VCaP (cell line): Measurements from ENCODE around the gene AMN.
"Not testable (repeated sequence)": the region's sequence is repeated elsewhere in the genome, so short reads cannot be mapped to it uniquely, and the experiment has no call there.

Source experiments
- H3K27ac ChIP-seq: fragments of 450-650 bp; 2 replicates; pipeline ENCODE4 v1.5.1; 2017
- CTCF ChIP-seq: fragments of 450-650 bp; conservative IDR thresholded peaks from 2 replicates; pipeline ENCODE4 v1.5.1; 2017; ENCODE audit warnings: mild to moderate bottlenecking, moderate library complexity

Gene AMN

GRCh38 chr14:102923201-102923924, 900 bp downstream of the AMN start:
- no peak overlapping the region for H3K27ac ChIP-seq
- TF ChIP-seq CTCF = no peak

GRCh38 chr14:102923925-102924486, 1.5 kb downstream of the AMN start:
- no peak overlapping the region for H3K27ac ChIP-seq
- no peak for TF ChIP-seq CTCF

GRCh38 chr14:102924632-102925588, 2.4 kb downstream of the AMN start:
- no peak for TF ChIP-seq CTCF
- no peak overlapping the region for H3K27ac ChIP-seq

GRCh38 chr14:102925646-102926045, 3.2 kb downstream of the AMN start:
- no peak for TF ChIP-seq CTCF
- no peak overlapping the region for H3K27ac ChIP-seq

GRCh38 chr14:102926104-102926503, 3.6 kb downstream of the AMN start:
- no peak for TF ChIP-seq CTCF
- no peak overlapping the region for H3K27ac ChIP-seq

GRCh38 chr14:102926840-102927239, 4.4 kb downstream of the AMN start:
- H3K27ac ChIP-seq = not testable (repeated sequence)

GRCh38 chr14:102927346-102927877, 4.9 kb downstream of the AMN start:
- H3K27ac ChIP-seq = no peak overlapping the region
- TF ChIP-seq CTCF = no peak
